Activated CD8-positive, alpha-beta T cell treated with anti-CD3 and anti-CD28 coated beads, Interleukin-2, amount 10 ng/mL, durations not matched to agents 7 days and 5 days (primary cell): Measurements from ENCODE around the gene FOCAD. TPM values are rescaled to one million over a fixed set of nuclear protein-coding genes. Genes with fewer than 3 reads are reported as not detected.
"Not testable (repeated sequence)": the region's sequence is repeated elsewhere in the genome, so short reads cannot be mapped to it uniquely, and the experiment has no call there.

Experiments
- ATAC-seq: fragments of 150-1000 bp; cut with Tn5 transposase; one replicate; pipeline ENCODE4 v1.10.0; 2021; ENCODE audit warnings: moderate library complexity
- CTCF ChIA-PET: fragments of 350-600 bp; sonication (Branson Sonifier 250); formaldehyde crosslinking; loops from one replicate; lab custom pipeline; 2021; ENCODE audit warnings: antibody characterized with exemption; lab: Charles Lee
- POLR2A ChIA-PET: fragments of 350-600 bp; sonication (Branson Sonifier 250); formaldehyde crosslinking; loops from one replicate; lab custom pipeline; 2021; ENCODE audit warnings: antibody characterized with exemption; lab: Charles Lee
- DNase-seq: peaks from one replicate; pipeline ENCODE4 v3.0.0-alpha.2; 2020
- H3K27ac Mint-ChIP-seq: one replicate; pipeline ENCODE4 v1.8.0; 2021; ENCODE audit warnings: mild to moderate bottlenecking, mixed read lengths
- H3K27me3 Mint-ChIP-seq: one replicate; pipeline ENCODE4 v1.8.0; 2021; ENCODE audit warnings: low read depth, mixed read lengths
- H3K36me3 Mint-ChIP-seq: one replicate; pipeline ENCODE4 v1.8.0; 2021; ENCODE audit warnings: low read depth, mixed read lengths
- H3K4me1 Mint-ChIP-seq: one replicate; pipeline ENCODE4 v1.8.0; 2021; ENCODE audit warnings: low read depth, mixed read lengths
- H3K4me3 Mint-ChIP-seq: one replicate; pipeline ENCODE4 v1.8.0; 2021; ENCODE audit warnings: mild to moderate bottlenecking, mixed read lengths
- H3K9me3 Mint-ChIP-seq: one replicate; pipeline ENCODE4 v1.8.0; 2022; ENCODE audit warnings: mixed read lengths; ENCODE audit not compliant: insufficient read depth
- total RNA-seq, 2 experiments: library from RNA; stranded (reverse); gene quantifications; one replicate each; pipeline ENCODE4 v1.2.3, GENCODE V29; 2021

FOCAD gene
- total RNA-seq, 2 experiments from 2014 or later, result 31.5 to 32.8 TPM

- H3K9me3 Mint-ChIP-seq, result no peaks in the 10 kb centered on the region
These were observed 33.2 kb upstream of the FOCAD start for GRCh38 chr9:20650750-20651299.

GRCh38 chr9:20651939-20652338 lies 32.1 kb upstream of the FOCAD start:
- Mint-ChIP-seq H3K4me3 (no peak overlapping the region), H3K27me3 (peaks cover 8% of the 10 kb centered on the region), H3K27ac (no peak overlapping the region), H3K36me3 (no peaks in the 10 kb centered on the region), H3K9me3 (no peaks in the 10 kb centered on the region), H3K4me1 (no peaks in the 10 kb centered on the region)
- POLR2A ChIA-PET, result interaction anchor here (0.6 kb wide), 1 partner anchor 839 kb away, joined by 4 read pairs; no protein-coding TSS in a partner anchor
- CTCF ChIA-PET, result no interaction called here
- no peak for ATAC-seq
- no peak for DNase-seq

More at GRCh38 chr9:20650750-20651299, 33.2 kb upstream of the FOCAD start:
- no peak for ATAC-seq
- Mint-ChIP-seq H3K4me3 (no peak overlapping the region), H3K27me3 (peaks cover 9% of the 10 kb centered on the region), H3K27ac (no peak overlapping the region), H3K4me1 (no peaks in the 10 kb centered on the region), H3K36me3 (no peaks in the 10 kb centered on the region)
- POLR2A ChIA-PET, result no interaction called here
- CTCF ChIA-PET, result interaction anchor here (1.1 kb wide), 1 partner anchor 290 kb away, joined by 3 read pairs; no protein-coding TSS in a partner anchor
- no peak for DNase-seq

- H3K27me3 Mint-ChIP-seq, H3K4me1 Mint-ChIP-seq, H3K36me3 Mint-ChIP-seq, H3K9me3 Mint-ChIP-seq, ATAC-seq, H3K4me3 Mint-ChIP-seq: not testable (repeated sequence)
- DNase-seq, result peak; percentile 35
- ChIA-PET POLR2A (interaction anchor here (1.5 kb wide), 1 partner anchor 26 kb away, joined by 4 read pairs; the partner anchor contains the start of gene FOCAD), CTCF (interaction anchor here (1.1 to 1.3 kb wide), 2 partner anchors 27 to 34 kb away, joined by 3 read pairs; no protein-coding TSS in a partner anchor)
- peak overlapping the region; percentile 74 for H3K27ac Mint-ChIP-seq
These were observed 25.8 kb upstream of the FOCAD start for GRCh38 chr9:20658246-20658667.

- DNase-seq, result no peak
- no peak overlapping the region for H3K4me3 Mint-ChIP-seq
These were observed 25.2 kb upstream of the FOCAD start for GRCh38 chr9:20658677-20659473.

GRCh38 chr9:20659474-20659967 lies 24.5 kb upstream of the FOCAD start:
- Mint-ChIP-seq H3K27me3 (peaks cover 9% of the 10 kb centered on the region), H3K4me1 (no peaks in the 10 kb centered on the region), H3K4me3 (no peak overlapping the region), H3K27ac (no peak overlapping the region), H3K9me3 (no peaks in the 10 kb centered on the region), H3K36me3 (no peaks in the 10 kb centered on the region)
- POLR2A ChIA-PET, result interaction anchor here (1.5 kb wide), 1 partner anchor 25 kb away, joined by 4 read pairs; the partner anchor contains the start of gene FOCAD
- ATAC-seq (no peak), DNase-seq (no peak)
- CTCF ChIA-PET, result no interaction called here

More at GRCh38 chr9:20658677-20659473, 25.2 kb upstream of the FOCAD start:
- H3K4me1 Mint-ChIP-seq, result no peaks in the 10 kb centered on the region
- H3K9me3 Mint-ChIP-seq, result no peaks in the 10 kb centered on the region
- peak; percentile 63 for ATAC-seq
- ChIA-PET POLR2A (interaction anchor here (1.5 kb wide), 1 partner anchor 25 kb away, joined by 4 read pairs; the partner anchor contains the start of gene FOCAD), CTCF (interaction anchor here (1.1 to 1.3 kb wide), 2 partner anchors 26 to 35 kb away, joined by 3 read pairs; no protein-coding TSS in a partner anchor)
- no peaks in the 10 kb centered on the region for H3K36me3 Mint-ChIP-seq
- H3K27me3 Mint-ChIP-seq, result peaks cover 9% of the 10 kb centered on the region
- H3K27ac Mint-ChIP-seq, result peak overlapping the region; percentile 74

GRCh38 chr9:20662156-20662555 lies 21.9 kb upstream of the FOCAD start:
- no peak for DNase-seq
- ChIA-PET CTCF (no interaction called here), POLR2A (interaction anchor here (0.7 kb wide), 1 partner anchor 94 kb away, joined by 3 read pairs; no protein-coding TSS in a partner anchor)

GRCh38 chr9:20663133-20663532 lies 20.9 kb upstream of the FOCAD start:
- ATAC-seq, result no peak
- ChIA-PET POLR2A (interaction anchor here (0.5 kb wide), 1 partner anchor 208 kb away, joined by 3 read pairs; no protein-coding TSS in a partner anchor), CTCF (no interaction called here)
- H3K27me3 Mint-ChIP-seq, result peaks cover 7% of the 10 kb centered on the region
- H3K9me3 Mint-ChIP-seq, result no peaks in the 10 kb centered on the region
- H3K4me1 Mint-ChIP-seq, result no peaks in the 10 kb centered on the region
- no peak overlapping the region for H3K4me3 Mint-ChIP-seq
- no peak overlapping the region for H3K27ac Mint-ChIP-seq
- H3K36me3 Mint-ChIP-seq, result no peaks in the 10 kb centered on the region
- DNase-seq, result no peak

More at GRCh38 chr9:20662156-20662555, 21.9 kb upstream of the FOCAD start:
- Mint-ChIP-seq H3K9me3 (no peaks in the 10 kb centered on the region), H3K4me1 (no peaks in the 10 kb centered on the region), H3K27me3 (peaks cover 7% of the 10 kb centered on the region), H3K27ac (no peak overlapping the region), H3K4me3 (no peak overlapping the region), H3K36me3 (no peaks in the 10 kb centered on the region)
- no peak for ATAC-seq

- CTCF ChIA-PET, result no interaction called here
- DNase-seq (no peak), ATAC-seq (no peak)
- POLR2A ChIA-PET, result no interaction called here
- no peaks in the 10 kb centered on the region for H3K4me1 Mint-ChIP-seq
- peaks cover 7% of the 10 kb centered on the region for H3K27me3 Mint-ChIP-seq
- no peaks in the 10 kb centered on the region for H3K36me3 Mint-ChIP-seq
- no peak overlapping the region for H3K4me3 Mint-ChIP-seq
- no peaks in the 10 kb centered on the region for H3K9me3 Mint-ChIP-seq
- no peak overlapping the region for H3K27ac Mint-ChIP-seq
These were observed 19.6 kb upstream of the FOCAD start for GRCh38 chr9:20664501-20664900.

- no peak overlapping the region for H3K4me3 Mint-ChIP-seq
- H3K4me1 Mint-ChIP-seq, result no peaks in the 10 kb centered on the region
- peaks cover 2% of the 10 kb centered on the region for H3K36me3 Mint-ChIP-seq
- no peaks in the 10 kb centered on the region for H3K27me3 Mint-ChIP-seq
- ATAC-seq (no peak), DNase-seq (no peak)
- H3K27ac Mint-ChIP-seq, result no peak overlapping the region
- ChIA-PET POLR2A (no interaction called here), CTCF (no interaction called here)
- H3K9me3 Mint-ChIP-seq, result peaks cover 5% of the 10 kb centered on the region
These were observed 13.7 kb upstream of the FOCAD start for GRCh38 chr9:20670395-20670794.

- POLR2A ChIA-PET, result no interaction called here
- H3K27me3 Mint-ChIP-seq, result no peaks in the 10 kb centered on the region
- no peaks in the 10 kb centered on the region for H3K4me1 Mint-ChIP-seq
- no peak overlapping the region for H3K27ac Mint-ChIP-seq
- CTCF ChIA-PET, result interaction anchor here (0.6 to 0.7 kb wide), 3 partner anchors 8 to 165 kb away, joined by 3 read pairs; partner anchors contain the start of gene MLLT3
- peaks cover 10% of the 10 kb centered on the region for H3K36me3 Mint-ChIP-seq
- no peak overlapping the region for H3K4me3 Mint-ChIP-seq
- DNase-seq, result no peak
- H3K9me3 Mint-ChIP-seq, result peaks cover 9% of the 10 kb centered on the region
- no peak for ATAC-seq
These were observed 12.4 kb upstream of the FOCAD start for GRCh38 chr9:20671635-20672034.

GRCh38 chr9:20673537-20673936 lies 10.5 kb upstream of the FOCAD start:
- H3K36me3 Mint-ChIP-seq, DNase-seq, H3K9me3 Mint-ChIP-seq, H3K4me1 Mint-ChIP-seq, ATAC-seq, POLR2A ChIA-PET, H3K27ac Mint-ChIP-seq, H3K4me3 Mint-ChIP-seq, H3K27me3 Mint-ChIP-seq: not testable (repeated sequence)
- CTCF ChIA-PET, result interaction anchor here (1.3 kb wide), 1 partner anchor 25 kb away, joined by 3 read pairs; no protein-coding TSS in a partner anchor
